ENCODE data around the gene RMND5A.
A peak's percentile ranks its signal among the peaks of the same experiment; 100 is the strongest.

Gene RMND5A

DNA sequence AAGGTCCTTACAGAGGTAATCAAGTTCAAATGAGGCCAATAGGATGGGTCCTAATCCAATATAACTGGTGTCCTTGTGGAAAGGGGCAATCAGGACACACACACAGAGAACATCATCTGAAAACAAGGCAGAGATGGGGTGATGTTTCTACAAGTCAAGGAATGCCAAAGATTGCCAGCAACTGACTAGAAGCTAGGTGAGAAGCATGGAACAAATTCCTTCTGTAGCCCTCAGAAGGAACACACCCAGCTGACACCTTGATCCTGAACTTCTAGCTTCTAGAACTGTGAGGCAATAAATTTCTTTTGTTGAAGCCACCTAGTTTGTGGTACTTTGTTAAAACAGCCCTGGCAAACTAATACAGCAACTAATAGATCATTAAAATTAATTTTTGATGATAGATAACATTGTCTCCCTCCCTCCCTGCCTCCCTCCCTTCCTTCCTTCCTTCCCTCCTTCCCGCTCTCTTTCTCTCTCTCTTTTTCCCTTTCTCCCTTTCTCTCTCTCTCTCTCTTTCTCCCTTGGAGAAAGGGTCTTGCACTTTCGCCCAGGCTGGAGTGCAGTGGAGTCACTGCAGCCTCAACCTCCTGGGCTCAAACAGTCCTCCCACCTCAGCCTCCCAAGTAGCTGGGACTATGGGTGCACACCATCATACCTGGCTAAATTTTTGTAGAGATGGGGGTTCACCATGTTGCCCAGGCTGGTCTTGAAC lies 80.9 kb downstream of the RMND5A start:
- no peak for DNase-seq

DNA sequence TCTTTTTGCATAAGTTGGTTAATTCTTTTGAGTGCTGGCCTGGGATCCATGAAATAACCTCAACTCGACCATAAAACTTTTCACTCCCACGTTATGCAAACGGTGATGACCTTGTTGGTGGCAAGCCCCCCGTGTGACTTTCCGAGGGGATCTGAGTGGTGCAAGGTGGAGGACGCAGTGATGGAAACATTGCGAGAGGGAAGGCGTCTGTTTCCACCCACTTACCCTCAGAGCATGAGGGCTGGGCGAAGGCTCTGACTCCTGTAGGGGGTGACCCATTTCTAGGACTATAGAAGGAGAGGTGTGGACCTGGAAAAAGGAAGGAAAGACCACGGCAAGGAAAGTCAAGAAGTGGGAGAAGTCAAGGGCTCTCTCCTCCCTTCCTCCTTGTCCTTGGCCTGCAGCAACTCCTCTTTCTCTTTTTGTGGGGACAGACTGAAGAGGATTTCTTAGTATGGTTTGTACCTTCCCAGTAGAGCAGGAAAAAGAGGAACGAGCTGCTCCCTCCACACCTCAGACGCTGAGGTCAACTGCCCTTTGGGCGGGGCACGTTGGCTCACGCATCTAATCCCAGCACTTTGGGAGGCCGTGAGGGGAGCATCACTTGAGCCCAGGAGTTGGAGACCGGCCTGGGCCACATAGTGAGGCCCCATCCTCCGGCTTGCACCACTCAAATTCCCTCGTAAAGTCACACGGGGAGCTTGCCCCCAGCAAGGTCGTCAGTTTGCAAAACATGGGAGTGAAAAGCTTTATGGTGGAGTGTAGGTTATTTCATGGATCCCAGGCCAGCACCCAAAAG lies 86.2 kb downstream of the RMND5A start:
- DNase-seq: no peak

DNA sequence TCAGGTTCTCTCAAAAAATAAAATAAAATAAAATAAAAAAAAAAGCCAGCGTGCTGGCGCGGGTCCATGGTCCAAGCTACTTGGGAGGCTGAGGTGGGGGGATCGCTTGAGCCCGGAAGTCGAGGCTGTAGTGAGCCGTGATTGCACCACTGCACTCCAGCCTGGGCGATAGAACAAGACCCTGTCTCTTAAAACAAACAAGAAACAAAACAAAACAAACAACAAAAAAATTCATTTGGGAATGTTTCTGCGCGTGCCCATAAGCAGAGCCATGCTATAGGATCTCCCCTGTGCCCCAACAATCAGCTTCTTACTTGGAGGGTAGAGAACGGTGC lies 87.0 kb downstream of the RMND5A start:
- DNase-seq: no peak

DNA sequence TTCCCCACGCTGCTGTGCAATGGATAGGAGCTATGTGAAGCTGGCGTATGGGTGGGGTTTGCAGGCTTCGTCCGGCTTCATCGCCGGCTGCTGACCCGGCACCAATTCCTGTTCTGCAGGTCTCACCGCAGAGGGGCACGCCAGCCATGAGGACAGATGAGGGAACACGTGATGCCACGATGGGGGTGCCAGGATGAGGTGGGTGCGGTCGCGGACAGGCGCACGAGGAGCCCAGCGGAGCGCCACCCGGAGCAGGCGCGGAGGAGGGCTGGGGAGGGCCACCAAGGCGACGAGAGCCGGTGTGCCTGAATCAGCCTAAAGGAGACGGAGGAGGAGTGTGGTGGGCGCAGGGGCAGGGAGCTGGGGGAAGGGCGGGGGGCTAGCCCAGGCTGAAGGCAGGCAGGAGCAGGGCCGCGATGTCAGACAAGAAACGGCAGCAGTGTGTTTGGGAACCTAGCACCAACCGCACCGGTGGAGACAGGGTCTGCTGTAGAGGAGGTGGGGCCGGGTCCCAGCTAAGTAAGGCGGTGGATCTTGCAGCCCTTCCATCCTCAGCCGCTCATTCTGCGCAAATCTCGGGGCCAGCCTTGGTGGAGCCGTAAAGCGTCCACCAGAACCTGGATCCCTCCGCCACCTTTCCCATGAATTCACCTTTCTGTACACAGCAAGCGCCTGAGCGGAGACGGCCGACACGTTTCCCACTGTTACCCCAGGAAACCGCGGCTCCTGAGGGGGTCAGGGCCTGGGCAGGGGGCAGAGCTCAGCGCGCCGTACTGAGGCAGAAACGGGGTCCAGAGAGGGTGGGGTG lies 87.6 kb downstream of the RMND5A start:
- DNase-seq: peak; percentile 32

DNA sequence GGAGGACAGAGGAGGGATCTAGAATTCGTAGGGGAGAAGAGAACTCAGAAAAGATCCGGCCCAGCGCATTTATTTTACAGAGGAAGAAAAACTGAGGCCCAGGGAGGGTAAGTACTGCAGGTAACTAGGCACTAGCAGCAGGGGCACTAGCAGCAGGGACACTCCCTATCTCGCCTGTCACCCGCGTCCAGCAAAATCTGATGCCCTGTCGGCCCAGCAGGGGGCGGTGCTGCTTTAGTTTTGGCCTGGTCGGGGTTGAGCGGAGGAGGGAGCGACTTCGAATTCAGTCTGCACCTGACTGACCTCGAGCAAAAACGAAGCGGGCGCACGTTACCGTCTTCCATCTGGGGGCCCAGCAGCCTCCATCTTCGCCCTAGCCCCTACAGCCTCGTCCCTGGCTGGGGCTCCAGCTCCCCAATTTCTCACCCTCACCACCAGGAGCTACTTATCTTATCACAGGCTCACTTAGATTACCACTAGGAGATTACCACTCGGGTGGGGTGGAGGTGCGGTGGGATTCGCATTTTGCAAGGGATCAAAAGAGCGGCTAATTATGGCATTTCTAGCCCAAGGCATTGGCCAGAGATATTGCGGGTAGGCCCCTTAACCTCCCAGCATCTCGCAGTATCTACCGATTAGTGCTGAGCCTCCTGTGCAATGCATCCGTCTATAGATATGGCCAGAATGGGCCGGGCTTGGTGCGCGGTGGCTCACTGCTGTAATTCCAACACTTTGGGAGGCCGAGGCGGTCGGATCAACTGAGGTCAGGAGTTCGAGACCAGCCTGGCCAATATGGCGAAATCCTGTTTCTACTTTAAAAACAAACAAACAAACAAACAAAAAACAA lies 88.4 kb downstream of the RMND5A start:
- peak; percentile 93 for DNase-seq

DNA sequence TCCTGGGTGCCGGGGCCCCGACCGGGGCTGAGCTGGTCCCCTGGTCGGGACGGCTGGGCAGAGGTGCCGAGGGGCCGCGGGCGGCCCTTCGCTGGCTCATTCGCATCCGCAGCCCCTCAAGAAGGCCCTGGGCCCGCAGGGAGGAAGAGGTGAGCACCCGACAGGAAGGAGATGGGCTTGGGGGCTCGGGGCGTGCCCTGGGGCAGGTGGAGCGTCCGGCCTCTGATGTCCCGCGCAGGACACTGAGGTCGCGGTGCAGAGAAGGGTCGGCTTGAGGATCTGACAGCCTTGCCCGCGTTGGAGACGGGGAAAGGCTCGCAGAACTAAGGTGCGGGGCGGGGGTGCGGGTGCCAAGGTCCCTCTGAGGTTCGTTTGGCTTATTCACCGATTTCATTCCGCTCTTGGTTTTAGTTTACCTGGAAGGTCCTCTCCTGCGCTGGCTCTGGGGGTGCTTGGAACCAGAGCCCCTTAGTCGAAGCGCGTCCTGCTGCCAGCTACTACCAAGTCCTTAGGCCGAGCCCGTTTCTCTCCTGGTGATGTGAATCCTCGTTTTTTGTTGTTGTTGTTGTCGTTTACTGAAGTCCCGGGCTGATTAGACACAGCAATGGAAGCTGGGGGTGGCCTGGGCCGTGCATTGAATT lies 89.5 kb downstream of the RMND5A start:
- DNase-seq: no peak

DNA sequence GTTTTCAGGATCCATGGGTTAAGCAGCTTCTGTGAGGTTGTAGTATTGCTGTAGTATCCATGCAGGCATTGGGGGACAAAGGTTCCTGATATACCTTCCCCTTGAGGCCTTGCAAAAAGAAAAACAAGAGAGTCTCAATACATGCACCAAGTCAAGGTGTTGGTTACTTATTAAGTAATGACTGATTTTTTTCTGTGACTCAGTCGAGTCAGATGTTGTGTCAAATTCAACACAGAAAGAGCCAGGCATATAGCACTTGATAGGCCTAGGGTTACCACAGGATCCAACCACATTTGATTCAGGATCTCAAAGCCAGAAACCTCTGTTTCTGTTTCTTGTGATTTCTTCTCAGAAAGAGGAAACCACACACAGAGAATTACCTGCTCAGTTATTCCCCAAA lies 95.5 kb downstream of the RMND5A start:
- no peak for DNase-seq

DNA sequence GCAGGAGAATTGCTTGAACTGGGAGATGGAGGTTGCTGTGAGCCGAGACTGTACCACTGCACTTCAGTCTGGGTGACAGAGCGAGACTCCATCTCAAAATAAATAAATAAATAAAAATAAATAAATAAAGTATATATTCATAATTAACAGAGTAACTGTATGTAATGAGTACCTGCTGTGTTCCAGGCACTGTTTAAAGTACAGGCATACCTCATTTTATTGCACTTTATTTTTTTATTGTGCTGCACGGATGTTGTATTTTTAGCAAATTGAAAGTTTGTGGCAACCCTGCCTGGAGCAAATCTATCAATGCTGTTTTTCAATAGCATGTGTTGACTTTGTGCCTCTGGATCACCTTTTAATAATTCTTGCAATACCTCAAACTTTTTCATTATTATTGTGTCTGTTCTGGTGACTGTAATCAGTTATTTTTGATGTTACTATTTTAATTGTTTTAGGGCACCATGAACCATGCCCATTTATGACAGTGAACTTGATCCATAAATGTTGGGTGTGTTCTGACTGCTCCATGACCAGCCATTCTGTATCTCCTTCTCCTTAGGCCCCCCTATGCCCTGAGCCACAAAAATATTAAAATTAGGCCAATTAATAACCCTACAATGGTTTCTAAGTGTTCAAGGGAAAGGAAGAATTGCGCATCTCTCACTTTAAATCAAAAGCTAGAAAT lies 98.2 kb downstream of the RMND5A start:
- DNase-seq: no peak

DNA sequence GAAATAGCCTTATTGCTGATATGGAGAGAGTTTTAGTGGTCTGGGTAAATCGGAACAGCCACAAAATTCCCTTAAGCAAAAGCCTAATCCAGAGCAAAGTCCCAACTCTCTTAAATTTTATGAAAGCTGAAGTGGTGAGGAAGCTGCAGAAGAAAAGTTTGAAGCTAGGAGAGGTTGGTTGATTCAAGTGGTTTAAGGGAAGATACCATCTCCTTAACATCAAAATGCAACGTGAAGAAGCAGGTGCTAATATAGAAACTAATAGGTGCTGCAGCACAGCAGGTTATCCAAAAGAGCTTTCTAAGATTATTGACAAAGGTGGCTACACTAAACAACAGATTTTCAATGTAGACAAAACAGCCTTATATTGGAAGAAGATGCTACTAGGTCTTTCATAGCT lies 98.9 kb downstream of the RMND5A start:
- DNase-seq: no peak

DNA sequence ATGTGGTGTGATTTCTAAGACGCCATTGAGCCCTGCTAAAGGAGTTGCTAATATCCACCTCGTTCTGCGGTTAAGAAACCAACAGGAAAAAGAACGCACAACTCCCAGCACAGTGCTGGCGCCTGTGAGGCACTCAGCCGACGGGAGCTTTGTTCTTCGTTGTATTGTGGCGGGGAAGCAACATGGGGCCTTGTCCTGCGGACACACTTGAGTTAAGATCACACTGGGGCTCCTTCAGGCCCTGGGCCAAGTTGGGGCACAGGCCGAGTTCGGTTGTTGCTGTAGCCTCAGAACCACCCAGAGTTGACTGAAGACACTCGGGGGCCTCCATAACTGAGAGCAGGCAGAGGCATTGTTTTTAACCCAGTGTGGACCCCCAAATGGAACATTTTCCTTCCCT lies 101.2 kb downstream of the RMND5A start:
- DNase-seq: no peak

DNA sequence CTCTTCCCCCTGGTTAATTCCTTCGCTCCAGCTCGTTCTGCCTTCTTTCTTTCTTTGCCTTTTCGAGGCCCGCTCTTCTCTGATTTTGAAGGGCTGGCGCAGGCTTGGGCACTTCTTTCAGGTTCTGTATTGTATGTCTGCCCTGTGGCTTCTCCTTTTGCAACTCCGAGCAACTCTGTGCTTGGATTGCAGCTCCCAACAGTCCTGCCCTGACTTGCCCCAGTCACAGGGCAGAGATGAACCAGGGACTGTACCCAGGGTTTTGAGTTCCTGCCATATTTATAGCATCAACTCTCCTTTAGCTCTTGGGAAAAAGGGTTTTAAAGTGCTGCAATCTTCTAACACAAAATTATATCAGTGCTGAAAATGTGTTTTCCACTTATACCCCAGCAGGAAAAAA lies 101.8 kb downstream of the RMND5A start:
- no peak for DNase-seq

DNA sequence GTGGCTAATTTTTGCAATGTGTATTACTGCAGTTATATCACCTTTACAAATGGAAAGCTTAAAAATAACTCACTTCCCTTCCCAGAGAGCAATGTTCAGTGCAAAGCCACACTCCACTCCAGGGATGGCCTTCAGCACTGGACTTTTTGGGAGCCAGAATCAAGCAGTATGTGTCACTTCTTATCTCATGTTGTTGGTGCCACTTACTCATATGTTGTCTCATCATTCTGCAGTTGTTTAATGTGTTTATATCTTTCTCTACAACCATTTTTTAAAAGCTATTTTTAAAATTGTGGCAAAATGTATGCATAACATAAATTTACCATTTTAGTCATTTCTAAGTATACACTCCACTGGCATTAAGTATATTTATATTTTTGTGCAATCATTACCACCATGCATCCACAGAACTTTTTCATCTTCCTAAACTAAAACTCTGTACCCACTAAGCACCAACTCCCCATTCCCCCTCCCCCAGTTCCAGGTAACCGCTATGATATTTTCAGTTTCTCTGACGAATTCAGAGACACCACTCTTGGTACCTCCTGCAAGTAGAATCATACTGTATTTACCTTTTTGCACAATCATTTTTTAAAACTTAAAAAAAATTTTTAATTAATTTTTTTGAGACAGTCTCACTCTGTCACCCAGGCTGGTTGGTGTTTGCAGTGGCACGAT lies 102.7 kb downstream of the RMND5A start:
- no peak for DNase-seq

DNA sequence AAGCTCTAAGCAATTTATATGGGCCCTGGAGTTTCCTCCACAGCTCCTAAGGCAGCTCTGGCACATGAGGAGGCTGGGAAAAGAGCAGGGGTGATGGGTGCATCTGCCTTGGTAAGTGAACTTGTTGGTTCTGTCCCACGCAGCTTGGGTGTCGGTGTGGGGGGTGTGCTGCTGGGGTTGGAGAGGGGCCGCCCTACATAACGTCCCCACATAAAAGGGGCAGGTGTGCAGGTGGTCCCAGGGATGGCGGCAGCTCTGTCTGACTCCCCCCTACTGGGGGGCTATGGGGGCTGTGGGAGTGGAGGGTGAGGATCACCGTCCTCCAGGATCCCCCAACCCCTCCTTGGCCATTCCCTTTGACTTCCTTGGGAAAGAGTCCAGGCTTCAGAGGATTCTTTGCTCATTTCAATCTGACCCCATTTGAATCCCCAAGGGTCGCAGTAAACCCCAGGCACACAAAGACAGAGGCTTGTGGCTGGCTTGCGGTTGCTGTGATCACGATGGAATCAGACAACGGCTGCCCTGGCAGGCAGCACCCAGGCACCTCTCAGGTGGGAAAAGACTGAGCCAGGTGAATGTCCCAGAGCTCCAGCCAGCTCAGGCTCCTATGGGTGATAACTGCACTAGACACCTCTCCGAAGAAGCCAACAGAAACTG lies 105.1 kb downstream of the RMND5A start:
- DNase-seq: no peak

DNA sequence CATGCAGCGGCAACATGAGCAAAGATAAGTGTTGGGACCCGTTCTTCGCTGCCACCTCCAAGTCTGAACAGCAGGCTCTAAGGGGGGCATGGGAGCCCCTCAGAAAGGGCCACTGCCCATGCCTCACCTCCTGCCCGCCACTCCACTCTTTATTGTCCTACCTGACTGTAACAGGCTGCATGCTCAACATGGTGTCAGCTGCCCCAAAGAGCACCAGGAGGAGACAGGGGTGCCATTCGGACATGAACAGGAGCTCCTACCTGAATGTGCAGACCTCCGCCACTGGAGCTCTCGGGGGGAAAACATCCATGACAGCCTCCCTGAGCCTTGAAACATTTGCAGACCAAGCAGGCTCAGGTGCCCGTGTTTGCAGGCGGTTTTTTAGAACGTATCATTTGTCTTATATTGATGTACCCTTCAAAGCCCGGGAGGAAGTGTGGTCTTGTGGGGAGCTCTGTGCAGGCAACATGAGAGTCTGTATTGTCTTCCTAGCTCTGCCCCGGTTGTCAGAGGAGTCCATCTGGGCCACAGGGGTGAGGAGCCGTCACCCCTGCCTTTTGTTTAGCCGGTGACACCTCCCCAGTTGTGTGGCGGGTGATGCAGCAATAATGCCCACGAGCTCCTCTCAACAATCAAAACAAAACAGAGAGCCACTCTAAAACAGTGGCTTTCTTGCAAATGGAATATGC lies 105.7 kb downstream of the RMND5A start:
- DNase-seq: peak; percentile 63

DNA sequence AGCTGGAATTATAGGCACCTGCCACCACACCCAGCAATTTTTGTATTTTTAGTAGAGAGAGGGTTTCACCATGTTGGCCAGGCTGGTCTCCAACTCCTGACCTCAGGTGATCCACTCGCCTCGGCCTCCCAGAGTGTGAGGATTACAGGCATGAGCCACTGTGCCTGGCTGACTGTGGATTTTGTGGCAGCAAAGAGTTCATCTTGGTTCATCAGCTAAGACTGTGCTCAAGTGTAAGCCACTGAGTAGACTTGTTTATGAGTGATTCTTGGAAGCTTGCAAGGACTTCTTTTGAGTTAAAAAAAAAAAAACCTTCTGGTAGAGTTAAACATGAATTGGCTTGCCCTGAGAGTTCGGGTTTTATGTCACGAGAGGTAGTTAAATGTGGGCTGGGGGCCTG lies 106.9 kb downstream of the RMND5A start:
- DNase-seq: no peak
